H1 (cell line): Measurements from ENCODE around the gene C2CD2L. TPM values are rescaled to one million over a fixed set of nuclear protein-coding genes. Genes with fewer than 3 reads are reported as not detected.

Experiments used
- CTCF ChIA-PET: fragments of 300-600 bp; sonication (Branson Sonifier 250); formaldehyde crosslinking; loops from one replicate; lab custom pipeline; 2021; ENCODE audit not compliant: partially characterized antibody; lab: Charles Lee
- POLR2A ChIA-PET: fragments of 300-600 bp; sonication (Branson Sonifier 250); formaldehyde crosslinking; loops from one replicate; lab custom pipeline; 2021; ENCODE audit warnings: inconsistent platforms; ENCODE audit not compliant: partially characterized antibody; lab: Charles Lee
- DNase-seq, 2 experiments: peaks; one replicate each; pipeline versions ENCODE4 v3.0.0 to v3.0.0-alpha.2; 2010 to 2022; ENCODE audit warnings: low spot score in 2 of 2, low read depth in 1 of 2, mixed read lengths in 1 of 2
- FAIRE-seq: peaks from 2 replicates; lab custom pipeline; 2011; peaks lifted over from hg19 to GRCh38; lab: Jason Lieb, UNC
- H2AFZ ChIP-seq: 2 replicates; pipeline ENCODE4 v1.8.1; 2012; ENCODE audit warnings: low read length, inconsistent platforms
- H2AK5ac ChIP-seq: 2 replicates; pipeline ENCODE4 v1.6.1; 2013; ENCODE audit warnings: low read depth, low read length
- H2BK120ac ChIP-seq: replicated peaks from 2 replicates; pipeline ENCODE3; 2013; ENCODE audit warnings: low read depth, low read length, inconsistent platforms
- H2BK12ac ChIP-seq: 2 replicates; pipeline ENCODE4 v1.6.1; 2013; ENCODE audit warnings: low read depth, low read length
- H2BK15ac ChIP-seq: 2 replicates; pipeline ENCODE4 v1.6.1; 2013; ENCODE audit warnings: low read length
- H2BK20ac ChIP-seq: 2 replicates; pipeline ENCODE4 v1.6.1; 2013; ENCODE audit warnings: low read length
- H2BK5ac ChIP-seq: 2 replicates; pipeline ENCODE4 v1.6.1; 2013; ENCODE audit warnings: low read depth, low read length
- H3K14ac ChIP-seq: 2 replicates; pipeline ENCODE4 v1.6.1; 2013; ENCODE audit warnings: inconsistent platforms; ENCODE audit not compliant: insufficient read length
- H3K18ac ChIP-seq: 2 replicates; pipeline ENCODE4 v1.6.1; 2013; ENCODE audit warnings: low read length; ENCODE audit errors: extremely low read depth
- H3K23ac ChIP-seq: 2 replicates; pipeline ENCODE4 v1.6.1; 2013; ENCODE audit warnings: inconsistent platforms; ENCODE audit not compliant: insufficient read length
- H3K23me2 ChIP-seq: 2 replicates; pipeline ENCODE4 v1.6.1; 2013; ENCODE audit warnings: low read depth, low read length
- H3K27ac ChIP-seq: 2 replicates; pipeline ENCODE4 v1.6.1; 2011; ENCODE audit warnings: low read depth, low read length, inconsistent platforms
- H3K27me3 ChIP-seq, 4 experiments: replicated peaks in 1 of 4; 1 replicate in 1 of 4; 2 replicates in 3 of 4; pipeline versions ENCODE4 v1.6.1 to v1.8.1; 2011 to 2013; ENCODE audit warnings: low read length in 3 of 4, mild to moderate bottlenecking in 3 of 4, inconsistent platforms in 2 of 4, mixed read lengths in 2 of 4, moderate library complexity in 1 of 4; ENCODE audit not compliant: control insufficient read depth in 3 of 4, insufficient read depth in 3 of 4; ENCODE audit errors: extremely low read depth in 1 of 4
- H3K36me3 ChIP-seq, 4 experiments: 2 replicates each; pipeline versions ENCODE4 v1.6.1 to v1.8.1; 2011 to 2013; ENCODE audit warnings: mild to moderate bottlenecking in 4 of 4, low read length in 3 of 4, moderate library complexity in 2 of 4, control low read depth in 1 of 4, inconsistent platforms in 1 of 4; ENCODE audit not compliant: insufficient read depth in 4 of 4, control insufficient read depth in 2 of 4
- H3K4ac ChIP-seq: replicated peaks from 2 replicates; pipeline ENCODE3; 2013; ENCODE audit warnings: low read length, low read depth, mixed read lengths, inconsistent platforms; ENCODE audit not compliant: insufficient read length
- H3K4me1 ChIP-seq, 4 experiments: replicated peaks in 1 of 4; 1 replicate in 1 of 4; 2 replicates in 3 of 4; pipeline versions ENCODE4 v1.6.1 to v1.8.1; 2011 to 2013; ENCODE audit warnings: low read length in 3 of 4, inconsistent platforms in 2 of 4, mixed read lengths in 1 of 4; ENCODE audit not compliant: insufficient read depth in 4 of 4, control insufficient read depth in 3 of 4
- H3K4me2 ChIP-seq, 2 experiments: 2 replicates each; pipeline versions ENCODE4 v1.6.1 to v1.8.1; 2011 to 2013; ENCODE audit warnings: low read depth in 2 of 2, low read length in 2 of 2, control low read depth in 1 of 2, inconsistent platforms in 1 of 2, mild to moderate bottlenecking in 1 of 2; ENCODE audit not compliant: insufficient read depth in 1 of 2
- H3K4me3 ChIP-seq, 4 experiments: fragments of 200-600, 300-600 bp in 1 of 4; sonication (generic), shearing (Covaris generic), sonication (Bioruptor Twin) in 1 of 4; 2 replicates each; pipeline versions ENCODE4 v1.5.1 to v1.8.1; 2011 to 2016; ENCODE audit warnings: low read length in 4 of 4, low read depth in 3 of 4, control low read depth in 2 of 4, inconsistent platforms in 2 of 4, mild to moderate bottlenecking in 2 of 4, mixed read lengths in 1 of 4, moderate library complexity in 1 of 4; ENCODE audit not compliant: insufficient read depth in 2 of 4; ENCODE audit errors: extremely low read depth in 1 of 4
- H3K56ac ChIP-seq: replicated peaks from 2 replicates; pipeline ENCODE3; 2013; ENCODE audit warnings: low read depth, mild to moderate bottlenecking, mixed read lengths, low read length, inconsistent platforms; ENCODE audit not compliant: insufficient read length
- H3K79me1 ChIP-seq: 2 replicates; pipeline ENCODE4 v1.6.1; 2013; ENCODE audit warnings: low read depth, low read length, control low read depth
- H3K79me2 ChIP-seq, 2 experiments: 2 replicates each; pipeline versions ENCODE4 v1.6.1 to v1.8.1; 2012 to 2013; ENCODE audit warnings: low read length in 2 of 2, mild to moderate bottlenecking in 2 of 2, inconsistent platforms in 1 of 2; ENCODE audit not compliant: insufficient read depth in 2 of 2, control insufficient read depth in 1 of 2
- H3K9ac ChIP-seq, 4 experiments: replicated peaks in 1 of 4; 1 replicate in 1 of 4; 2 replicates in 3 of 4; pipeline versions ENCODE4 v1.6.1 to v1.8.1; 2011 to 2013; ENCODE audit warnings: low read depth in 3 of 4, low read length in 3 of 4, control low read depth in 2 of 4, mild to moderate bottlenecking in 2 of 4, moderate library complexity in 2 of 4, inconsistent platforms in 1 of 4; ENCODE audit errors: extremely low read depth in 1 of 4
- H3K9me3 ChIP-seq, 2 experiments: 2 replicates each; pipeline versions ENCODE4 v1.6.1 to v1.8.1; 2012 to 2013; ENCODE audit warnings: mild to moderate bottlenecking in 2 of 2, moderate library complexity in 2 of 2, control low read depth in 1 of 2, inconsistent platforms in 1 of 2, low read depth in 1 of 2, low read length in 1 of 2, mixed read lengths in 1 of 2; ENCODE audit not compliant: insufficient read depth in 2 of 2
- H4K20me1 ChIP-seq, 2 experiments: replicated peaks in 1 of 2; 2 replicates each; pipeline versions ENCODE3 to v1.8.1; 2011 to 2013; ENCODE audit warnings: inconsistent platforms in 2 of 2, low read length in 2 of 2, mild to moderate bottlenecking in 1 of 2; ENCODE audit not compliant: insufficient read depth in 2 of 2, control insufficient read depth in 1 of 2
- H4K5ac ChIP-seq: 2 replicates; pipeline ENCODE4 v1.6.1; 2013; ENCODE audit warnings: low read length, low read depth, mixed read lengths, inconsistent platforms; ENCODE audit not compliant: insufficient read length
- H4K8ac ChIP-seq: 2 replicates; pipeline ENCODE4 v1.8.0; 2013; ENCODE audit warnings: mild to moderate bottlenecking, moderate library complexity, low read length, inconsistent platforms; ENCODE audit not compliant: insufficient read depth; ENCODE audit errors: extremely low read depth
- H4K91ac ChIP-seq: replicated peaks from 2 replicates; pipeline ENCODE3; 2013; ENCODE audit warnings: low read length, mixed read lengths, inconsistent platforms; ENCODE audit not compliant: insufficient read length
- FOSL1 ChIP-seq: IDR thresholded peaks from 2 replicates; pipeline ENCODE4 v1.6.1; 2011; ENCODE audit warnings: mild to moderate bottlenecking, low read depth, low read length, moderate library complexity; ENCODE audit not compliant: insufficient read depth
- HDAC6 ChIP-seq: IDR thresholded peaks from one replicate; pipeline ENCODE4 v1.7.1; 2012; ENCODE audit warnings: low read depth, mild to moderate bottlenecking, inconsistent platforms, low read length, moderate library complexity
- RFX5 ChIP-seq: IDR thresholded peaks from 2 replicates; pipeline ENCODE4 v1.6.1; 2011; ENCODE audit warnings: low read depth, low read length, improper control_type of control experiment, borderline replicate concordance
- SAP30 ChIP-seq: fragments of 300-600 bp; sonication (generic); IDR thresholded peaks from 2 replicates; pipeline ENCODE4 v1.7.1; 2012; ENCODE audit warnings: low read length, moderate library complexity, mild to moderate bottlenecking, inconsistent platforms; ENCODE audit not compliant: insufficient read depth, insufficient replicate concordance
- WGBS, 2 experiments: shearing (Covaris generic) in 1 of 2; methylation state at CpG; one replicate each; pipeline versions ENCODE4 v1.1.6 to v1.1.7; 2013 to 2015; ENCODE audit warnings: low lambda C conversion rate in 2 of 2, mixed read lengths in 2 of 2, inconsistent platforms in 1 of 2, low coverage in 1 of 2, missing lambda C conversion rate in 1 of 2; ENCODE audit not compliant: insufficient replicate concordance in 2 of 2, insufficient coverage in 1 of 2, insufficient read length in 1 of 2; ENCODE audit errors: extremely low coverage in 1 of 2, missing lambda C conversion rate in 1 of 2; 5-methylcytosine and 5-hydroxymethylcytosine counted together
- polyA plus RNA-seq, 7 experiments: library from polyadenylated mRNA; depleted of rRNA in 3 of 7; stranded (reverse) in 5 of 7; unstranded in 2 of 7; fragments of >200 nt in 5 of 7; fragments of 200-250 nt in 2 of 7; gene quantifications; 1 replicate in 5 of 7; 2 replicates in 1 of 7; 4 replicates in 1 of 7; pipeline versions ENCODE4 v1.2.1 to v1.2.3, GENCODE V29; 2011 to 2013; ENCODE audit warnings: missing spikeins in 2 of 7, mixed read lengths in 2 of 7
- total RNA-seq: library from RNA; stranded (reverse); fragmentation: NEBNext Ultra II Directional; extraction: Animal tissue kit (Norgen Biotek cat#: 25700); gene quantifications from 2 replicates; pipeline ENCODE4 v1.2.1, GENCODE V29; 2021

C2CD2L gene
- total and polyA plus RNA-seq, 2 of the 8 experiments (the other 6 are each of a cell fraction or from before 2014, with no cell fraction given) = 2.5 to 4.0 TPM

- Histone ChIP-seq H4K20me1 (peaks cover 5 to 9% of the 10 kb centered on the region in 2 experiments), H3K56ac (no peak overlapping the region), H3K27ac (no peak overlapping the region), H3K36me3 (peaks cover 2 to 27% (median 8%) of the 10 kb centered on the region in 4 experiments; a peak in 5 of 8 replicates), H3K9me3 (no peaks in the 10 kb centered on the region), H2BK120ac (no peak overlapping the region), H2AK5ac (no peak overlapping the region), H3K4me1 (peaks cover 0 to 8% (median 2%) of the 10 kb centered on the region in 4 experiments; a peak in 5 of 7 replicates), H2BK20ac (no peak overlapping the region), H3K79me2 (peaks cover 4 to 26% of the 10 kb centered on the region in 2 experiments; a peak in 3 of 4 replicates), H3K4me3 (no peak overlapping the region), H3K27me3 (no peaks in the 10 kb centered on the region), H3K4ac (no peak overlapping the region), H3K18ac (no peak overlapping the region), H4K8ac (0 out of 2 replicates have a peak overlapping the region, but pooled peaks have one; percentile 53), H3K9ac (peak overlapping the region in 1 of 4 experiments; percentile 37; a peak in 1 of 7 replicates), H3K79me1 (peaks cover 16% of the 10 kb centered on the region), H2BK5ac (no peak overlapping the region), H4K91ac (no peak overlapping the region), H3K4me2 (no peak overlapping the region), H2AFZ (no peak overlapping the region), H2BK12ac (no peak overlapping the region), H2BK15ac (no peak overlapping the region), H3K14ac (no peak overlapping the region), H4K5ac (no peak overlapping the region), H3K23me2 (peaks cover 7% of the 10 kb centered on the region; the same call in 1 of the 2 replicates), H3K23ac (no peak overlapping the region)
- no peak for DNase-seq
- POLR2A ChIA-PET = interaction anchor here (0.9 to 9.2 kb wide), 3 partner anchors 8 to 236 kb away, joined by 3 to 141 read pairs (median 3); partner anchors contain the start of gene VPS11
- CTCF ChIA-PET = interaction anchor here (2.2 kb wide), 1 partner anchor 47 kb away, joined by 7 read pairs; no protein-coding TSS in a partner anchor
- WGBS, 2 experiments = 90% methylated on average over 2 of the region's 2 CpGs; no CpG with 5 or more reads in 1 of the 2 experiments
- FAIRE-seq = no peak
- TF ChIP-seq SAP30 (no peak), FOSL1 (no peak), RFX5 (no peak), HDAC6 (no peak)
Observed at GRCh38 chr11:119087747-119088241, 19.4 kb upstream of the C2CD2L start.
